Muscle of back (tissue), 11 donors: ENCODE results near the gene LSM4. TPM values are rescaled to one million over a fixed set of nuclear protein-coding genes. Genes with fewer than 3 reads are reported as not detected.

Source experiments
- DNase-seq, 3 donors: peaks; one replicate each; pipeline versions ENCODE4 v3.0.0 to v3.0.0-alpha.2; 2013
- polyA plus RNA-seq, 10 donors: library from polyadenylated mRNA; unstranded; fragments of 120-200 nt; gene quantifications; one replicate each; pipeline ENCODE4 v1.2.1, GENCODE V29; 2013; ENCODE audit not compliant: insufficient read length in 10 of 10

The LSM4 gene
- polyA plus RNA-seq, 10 donors: 65.1 to 100 (median 78.1) TPM

GRCh38 chr19:18279516-18280246, 43.2 kb downstream of the LSM4 start:
- peak; percentile 94 to 98 (median 98) for DNase-seq

DNA sequence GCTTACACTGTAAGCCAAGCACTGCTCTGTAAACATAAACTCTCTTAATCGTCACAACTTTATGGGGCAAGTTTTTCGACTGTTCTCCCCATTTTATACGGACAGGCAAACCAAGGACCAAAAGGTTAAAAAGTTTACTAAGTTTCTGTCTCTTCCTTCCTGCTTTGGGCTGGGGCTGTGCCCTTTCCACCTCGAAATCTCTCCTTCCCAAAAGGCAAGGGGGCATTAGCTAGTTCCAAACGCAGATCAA, 43.7 kb downstream of the LSM4 start:
- no peak for DNase-seq

GRCh38 chr19:18278521-18279265, 44.2 kb downstream of the LSM4 start:
- no peak for DNase-seq

- peak; percentile 75 to 96 (median 95) for DNase-seq
These were observed 48.0 kb downstream of the LSM4 start for GRCh38 chr19:18274781-18275356.

- no peak for DNase-seq
These were observed 48.6 kb downstream of the LSM4 start, which contains the start of gene IQCN for GRCh38 chr19:18274219-18274780. Gene IQCN (minus strand): TSS chr19:18274452. CDS start chr19:18269478, 4,974 bp downstream.

- DNase-seq: no peak
These were observed 49.2 kb downstream of the LSM4 start for GRCh38 chr19:18273561-18274218.

DNA sequence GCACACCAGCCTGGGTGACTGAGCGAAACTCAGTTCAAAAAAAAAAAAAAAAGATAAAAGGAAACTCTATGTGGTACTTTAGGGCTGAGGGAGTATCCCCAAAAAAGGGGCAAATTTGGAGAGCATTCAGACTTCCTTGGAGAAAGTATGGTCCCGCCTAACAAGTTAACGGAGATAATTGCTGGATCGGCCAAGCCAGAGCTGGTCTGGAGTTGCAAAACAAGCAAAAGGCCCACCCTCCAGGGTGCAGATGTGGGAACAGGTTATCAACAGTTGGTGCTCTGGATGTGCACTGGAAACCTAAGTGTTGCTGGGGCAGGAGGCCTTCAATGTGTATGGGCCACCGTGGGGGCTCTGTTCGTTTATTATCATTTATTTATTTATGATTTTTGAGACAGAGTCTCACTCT, 51.4 kb downstream of the LSM4 start:
- peak in 1 of 3 donors; percentile 64 for DNase-seq

DNA sequence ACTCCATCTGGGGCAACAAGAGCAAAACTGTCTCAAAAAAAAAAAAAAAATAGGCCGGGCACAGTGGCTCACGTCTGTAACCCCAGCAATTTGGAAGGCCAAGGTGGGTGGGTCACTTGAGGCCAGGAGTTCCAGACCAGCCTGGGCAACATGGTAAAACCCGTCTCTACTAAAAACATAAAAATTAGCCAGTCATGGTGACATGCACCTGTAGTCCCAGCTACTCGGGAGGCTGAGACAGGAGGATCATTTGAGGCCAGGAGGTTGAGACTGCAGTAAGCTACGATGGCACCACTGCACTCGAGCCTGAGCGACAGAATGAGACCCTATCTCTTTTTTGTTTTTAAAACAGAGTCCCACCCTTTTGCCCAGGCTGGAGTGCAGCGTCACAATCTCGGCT, 52.5 kb downstream of the LSM4 start:
- no peak for DNase-seq

- no peak for DNase-seq
These were observed 53.7 kb downstream of the LSM4 start for GRCh38 chr19:18269070-18269723.

DNA sequence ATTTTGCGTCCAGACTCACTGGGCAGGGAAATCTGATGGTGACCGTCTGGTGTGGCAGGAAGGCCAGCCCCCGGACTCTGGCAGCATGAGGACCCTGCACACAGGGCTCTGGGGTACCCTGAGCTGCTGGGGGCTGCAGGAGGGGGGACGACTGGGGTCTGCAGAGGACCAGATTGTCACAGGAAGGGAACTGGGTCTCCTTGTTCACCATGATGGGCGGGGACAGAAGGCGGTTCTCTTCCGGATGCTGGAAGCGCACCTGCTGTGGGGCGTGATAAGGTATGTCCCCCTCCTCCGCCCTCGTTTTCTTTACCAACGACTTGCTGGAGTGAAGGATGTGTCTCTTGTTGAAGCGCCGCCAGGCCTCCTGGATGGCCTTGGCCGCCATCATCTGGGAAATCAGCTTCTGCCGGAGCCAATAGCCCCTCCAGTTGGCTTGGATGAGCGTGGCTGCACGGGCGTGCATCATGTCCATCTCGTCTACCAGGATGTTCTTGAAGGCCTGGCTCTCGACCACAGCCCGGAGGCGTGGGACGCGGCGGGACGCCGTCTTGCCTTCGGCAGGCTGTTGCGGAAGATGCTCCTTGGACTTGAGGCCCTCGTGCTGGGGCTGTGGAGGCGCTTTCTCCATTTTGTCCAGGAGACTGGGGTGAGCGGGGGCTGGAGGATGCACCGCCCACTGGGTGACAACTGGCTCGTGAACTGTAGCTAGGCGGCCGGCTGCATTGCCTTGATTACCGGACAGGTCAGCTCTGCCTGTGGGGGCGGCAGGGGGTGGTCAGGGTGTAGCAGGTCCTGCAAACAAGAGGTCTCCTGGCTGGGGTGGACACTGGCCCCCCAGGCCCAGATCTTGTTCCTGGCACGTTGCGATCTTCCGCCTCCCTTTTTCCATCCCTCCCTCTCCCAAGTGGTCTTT, 55.8 kb downstream of the LSM4 start:
- peak in 1 of 3 donors; percentile 44 for DNase-seq

DNA sequence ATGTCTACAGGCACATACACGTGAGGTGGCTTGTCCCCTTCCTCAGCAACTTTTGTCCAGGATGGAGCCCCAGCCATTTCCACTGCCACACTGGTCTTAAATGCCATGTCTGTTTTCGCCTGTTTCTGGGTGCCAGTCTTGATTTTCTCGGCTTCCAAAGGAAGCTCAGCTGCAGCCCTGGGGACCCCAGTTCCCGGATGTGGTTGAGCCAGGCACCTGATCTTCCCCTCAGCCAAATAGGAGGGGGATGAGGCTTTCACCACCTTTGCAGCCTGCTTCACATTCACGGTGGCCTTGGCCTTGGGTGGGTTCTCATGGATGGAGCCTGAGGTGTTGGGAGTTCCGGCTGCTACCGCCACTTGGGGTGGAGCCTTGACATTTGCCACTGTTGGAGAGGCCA, 57.3 kb downstream of the LSM4 start:
- DNase-seq: peak in 1 of 3 donors; percentile 25

DNA sequence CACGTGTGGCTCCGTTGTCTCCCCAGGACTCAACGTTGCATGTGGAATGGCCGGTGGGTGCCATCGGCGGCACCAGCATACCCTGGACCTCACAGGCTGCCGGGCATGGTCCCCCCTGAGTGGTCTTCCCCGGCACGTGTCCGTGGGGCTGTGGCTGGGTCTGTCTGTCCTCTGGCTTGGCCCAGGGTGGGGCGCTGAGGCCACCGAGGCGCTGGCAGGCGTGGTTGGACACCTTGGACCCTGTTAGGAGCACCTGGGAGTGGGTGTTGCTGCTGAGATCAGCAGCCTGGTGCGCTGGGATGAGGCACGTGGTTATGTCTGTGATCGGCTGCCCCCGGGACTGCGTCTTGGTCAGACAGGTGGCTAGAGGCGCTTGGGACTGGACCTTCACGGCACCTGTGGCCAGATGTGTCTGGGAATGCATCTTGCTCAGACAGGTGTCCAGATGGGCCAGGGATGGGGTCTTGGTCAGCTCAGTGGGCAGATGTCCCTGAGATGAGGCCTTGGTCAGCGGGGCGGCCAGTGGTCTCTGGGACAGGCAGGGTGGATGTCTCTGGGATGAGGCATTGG, 57.8 kb downstream of the LSM4 start:
- peak in 1 of 3 donors; percentile 23 for DNase-seq

GRCh38 chr19:18264137-18264854, 58.6 kb downstream of the LSM4 start:
- peak in 1 of 3 donors; percentile 22 for DNase-seq

GRCh38 chr19:18263324-18264136, 59.3 kb downstream of the LSM4 start:
- no peak for DNase-seq

DNA sequence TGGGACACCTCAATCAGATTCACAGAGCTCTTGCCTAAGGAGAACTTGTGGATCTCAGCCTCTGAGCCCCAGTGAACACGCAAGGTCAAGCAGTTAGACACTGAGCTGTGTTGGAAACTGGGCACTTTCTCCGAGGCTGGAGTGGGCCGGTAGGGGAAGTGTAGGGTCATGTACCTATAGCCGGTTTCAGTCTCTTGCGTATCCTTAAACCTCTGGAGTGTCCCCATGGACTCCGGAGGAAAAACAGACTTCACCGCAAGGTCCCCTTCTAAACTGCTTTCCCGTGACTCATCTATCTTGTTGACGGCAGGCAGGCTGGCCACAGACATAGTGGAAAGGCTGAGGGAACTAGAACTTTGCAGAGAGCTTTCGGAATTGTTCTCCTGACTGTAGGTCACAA, 60.0 kb downstream of the LSM4 start:
- no peak for DNase-seq

DNA sequence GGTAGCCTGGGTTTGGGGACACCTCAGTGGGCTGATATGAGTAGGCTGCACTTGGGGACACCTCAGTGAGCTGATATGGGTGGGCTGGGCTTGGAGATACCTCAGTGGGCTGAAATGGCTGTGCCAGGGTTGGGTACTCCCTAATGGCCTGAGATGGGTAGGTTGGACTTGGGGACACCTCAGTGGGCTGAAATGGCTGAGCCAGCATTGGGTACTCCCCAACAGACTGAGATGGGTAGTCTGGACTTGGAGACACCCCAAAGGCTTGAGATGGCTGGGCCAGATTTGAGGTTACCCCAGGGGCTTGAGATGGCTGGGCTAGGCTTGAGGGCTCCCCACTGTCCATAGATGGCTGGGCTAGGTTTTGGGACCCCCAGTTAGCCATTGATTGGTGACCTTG, 60.7 kb downstream of the LSM4 start:
- DNase-seq: no peak

DNA sequence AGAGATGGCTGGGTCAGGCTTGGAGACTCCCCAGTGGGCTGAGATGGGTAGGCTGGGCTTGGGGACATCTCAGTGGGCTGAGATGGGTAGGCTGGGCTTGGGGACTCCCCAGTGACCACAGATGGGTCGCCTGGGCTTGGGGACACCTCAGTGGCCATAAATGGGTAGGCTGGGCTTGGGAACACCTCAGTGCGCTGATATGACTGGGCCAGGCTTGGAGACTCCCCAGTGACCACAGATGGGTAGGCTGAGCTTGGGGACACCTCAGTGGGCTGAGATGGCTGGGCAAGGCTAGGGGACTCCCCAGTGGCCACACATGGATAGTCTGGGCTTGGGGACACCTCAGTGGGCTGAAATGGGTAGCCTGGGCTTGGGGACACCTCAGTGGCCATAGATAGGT, 61.4 kb downstream of the LSM4 start:
- no peak for DNase-seq

DNA sequence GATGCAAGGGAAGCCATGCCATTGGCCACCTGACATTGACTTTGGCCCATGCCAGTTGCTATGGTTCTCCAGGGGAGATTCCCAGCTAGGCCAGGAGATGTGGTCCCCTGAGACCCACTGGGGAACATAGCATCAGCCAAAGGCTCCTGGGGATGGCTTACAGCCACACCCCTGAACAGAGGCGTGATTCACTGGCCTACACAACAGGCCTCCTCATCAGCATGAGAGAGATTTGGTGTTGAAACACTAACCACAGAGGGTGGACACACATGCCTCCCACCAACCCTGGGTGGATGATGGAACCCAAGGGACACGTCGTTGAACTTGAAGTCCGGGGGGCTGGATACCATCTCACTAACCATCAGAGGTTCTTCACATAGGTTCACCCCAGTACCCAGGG, 63.0 kb downstream of the LSM4 start:
- no peak for DNase-seq
